HCT116 (cell line): ENCODE data around the gene LSP1. TPM values are rescaled to one million over a fixed set of nuclear protein-coding genes. Genes with fewer than 3 reads are reported as not detected.

Experiments used
- ATAC-seq: fragments of 200-7000 bp; cut with Tn5 transposase; 2 replicates; pipeline ENCODE4 v1.9.1; 2020; ENCODE audit warnings: mild to moderate bottlenecking, moderate library complexity
- BruUV-seq: library from RNA; stranded (reverse); fragments of 400-500 nt; replicated peaks from 2 replicates; lab custom pipeline; 2021; lab: Mats Ljungman, UMichigan
- CTCF ChIA-PET: fragments of 300-600 bp; sonication (Branson Sonifier 250); formaldehyde crosslinking; loops from one replicate; lab custom pipeline; 2021; ENCODE audit warnings: antibody characterized with exemption; lab: Charles Lee
- POLR2A ChIA-PET: fragments of 300-600, 350-600 bp; sonication (Branson Sonifier 250); formaldehyde crosslinking; loops from one replicate; lab custom pipeline; 2021; ENCODE audit warnings: antibody characterized with exemption; lab: Charles Lee
- RAD21 ChIA-PET, 2 experiments: fragments of 300-600 bp; sonication (Branson Sonifier 250); formaldehyde crosslinking; loops; one replicate each; lab custom pipeline; 2023; ENCODE audit warnings: low total read pairs in 2 of 2; ENCODE audit not compliant: uncharacterized antibody in 2 of 2, unreplicated experiment in 2 of 2, low non-redundant PET in 1 of 2; lab: Charles Lee
- DNase-seq: peaks from one replicate; pipeline ENCODE4 v3.0.0-alpha.2; 2010; ENCODE audit warnings: low read depth, low spot score
- H2AFZ ChIP-seq: fragments of 200-600 bp; shearing (Covaris generic), sonication (generic); 2 replicates; pipeline ENCODE4 v1.6.1; 2017; ENCODE audit warnings: low read depth, mixed run types, mixed read lengths, antibody characterized with exemption, low read length; ENCODE audit not compliant: poor library complexity, severe bottlenecking
- H3K27ac ChIP-seq: 2 replicates; pipeline ENCODE4 v1.5.1; 2012; ENCODE audit warnings: low read depth, low read length
- H3K27me3 ChIP-seq: fragments of 200-600 bp; sonication (generic); 2 replicates; pipeline ENCODE4 v1.6.1; 2016; ENCODE audit warnings: mixed run types, low read length, mixed read lengths; ENCODE audit not compliant: insufficient read depth
- H3K36me3 ChIP-seq, 2 experiments: fragments of 200-500 bp in 1 of 2; fragments of 200-600 bp in 1 of 2; sonication (Bioruptor generic) in 1 of 2; sonication (generic) in 1 of 2; 2 replicates each; pipeline versions ENCODE4 v1.5.1 to v1.6.1; 2014 to 2016; ENCODE audit warnings: low read length in 2 of 2, inconsistent platforms in 1 of 2, mixed read lengths in 1 of 2, mixed run types in 1 of 2; ENCODE audit not compliant: insufficient read depth in 2 of 2, control insufficient read depth in 1 of 2
- H3K4me1 ChIP-seq, 2 experiments: fragments of 200-600 bp in 1 of 2; sonication (generic) in 1 of 2; 2 replicates each; pipeline versions ENCODE4 v1.5.1 to v1.6.1; 2012 to 2017; ENCODE audit warnings: low read length in 2 of 2, inconsistent platforms in 1 of 2, mild to moderate bottlenecking in 1 of 2, mixed read lengths in 1 of 2, mixed run types in 1 of 2, moderate library complexity in 1 of 2; ENCODE audit not compliant: insufficient read depth in 2 of 2, control insufficient read depth in 1 of 2
- H3K4me2 ChIP-seq: fragments of 200-600 bp; sonication (generic); 2 replicates; pipeline ENCODE4 v1.6.1; 2017; ENCODE audit warnings: mixed run types, low read length, mixed read lengths
- H3K4me3 ChIP-seq, 2 experiments: fragments of 200-600 bp in 1 of 2; sonication (generic) in 1 of 2; replicated peaks in 1 of 2; 2 replicates each; pipeline ENCODE4 v1.5.1; 2011 to 2016; ENCODE audit warnings: low read length in 2 of 2, control low read depth in 1 of 2, low read depth in 1 of 2, mild to moderate bottlenecking in 1 of 2, mixed read lengths in 1 of 2, mixed run types in 1 of 2
- H3K79me2 ChIP-seq: fragments of 200-600 bp; sonication (generic); 2 replicates; pipeline ENCODE4 v1.6.1; 2017; ENCODE audit warnings: mild to moderate bottlenecking, mixed run types, low read length, moderate library complexity, mixed read lengths; ENCODE audit not compliant: insufficient read depth
- H3K9ac ChIP-seq: fragments of 200-600 bp; sonication (generic); 2 replicates; pipeline ENCODE4 v1.6.1; 2016; ENCODE audit warnings: low read length, mixed read lengths
- H3K9me2 ChIP-seq: fragments of 200-600 bp; sonication (generic), shearing (Covaris generic); 2 replicates; pipeline ENCODE4 v1.6.1; 2017; ENCODE audit warnings: mixed run types, mild to moderate bottlenecking, moderate library complexity; ENCODE audit not compliant: insufficient read depth
- H3K9me3 ChIP-seq, 2 experiments: fragments of 200-500 bp in 1 of 2; fragments of 200-600 bp in 1 of 2; sonication (Bioruptor generic) in 1 of 2; sonication (generic) in 1 of 2; 2 replicates each; pipeline ENCODE4 v1.6.1; 2014 to 2017; ENCODE audit warnings: low read length in 2 of 2, mixed read lengths in 2 of 2, inconsistent platforms in 1 of 2, low read depth in 1 of 2, mild to moderate bottlenecking in 1 of 2, mixed run types in 1 of 2, moderate library complexity in 1 of 2; ENCODE audit not compliant: control insufficient read depth in 1 of 2, insufficient read depth in 1 of 2
- H4K20me1 ChIP-seq: fragments of 200-600 bp; sonication (generic), shearing (Covaris generic); 2 replicates; pipeline ENCODE4 v1.6.1; 2017; ENCODE audit warnings: mixed run types, mild to moderate bottlenecking, moderate library complexity; ENCODE audit not compliant: insufficient read depth
- EGR1 ChIP-seq: IDR thresholded peaks from 2 replicates; pipeline ENCODE4 v1.6.1; 2012; ENCODE audit warnings: low read depth
- EZH2phosphoT487 ChIP-seq: fragments of 200-600 bp; IDR thresholded peaks from 2 replicates; pipeline ENCODE4 v1.6.1; 2018; ENCODE audit warnings: antibody characterized with exemption, borderline replicate concordance
- FOSL1 ChIP-seq: IDR thresholded peaks from 2 replicates; pipeline ENCODE4 v1.6.1; 2012; ENCODE audit warnings: low read depth
- MAX ChIP-seq: IDR thresholded peaks from 2 replicates; pipeline ENCODE4 v1.6.1; 2012
- POLR2AphosphoS5 ChIP-seq: IDR thresholded peaks from 2 replicates; pipeline ENCODE4 v1.6.1; 2011; ENCODE audit warnings: mild to moderate bottlenecking, low read depth, low read length, moderate library complexity
- SP1 ChIP-seq: IDR thresholded peaks from 2 replicates; pipeline ENCODE4 v1.6.1; 2012; ENCODE audit warnings: low read depth
- TCF7L2 ChIP-seq: IDR thresholded peaks from 2 replicates; pipeline ENCODE4 v1.7.0; 2011; ENCODE audit warnings: borderline replicate concordance, inconsistent platforms; ENCODE audit not compliant: insufficient read depth, insufficient read length; ENCODE audit errors: extremely low read depth
- YY1 ChIP-seq: IDR thresholded peaks from 2 replicates; pipeline ENCODE4 v1.6.1; 2011; ENCODE audit warnings: low read length, low read depth, moderate library complexity, mild to moderate bottlenecking; ENCODE audit not compliant: insufficient replicate concordance; ENCODE audit errors: extremely low read depth
- ZFX ChIP-seq: fragments of 450-650 bp; IDR thresholded peaks from 2 replicates; pipeline ENCODE4 v1.6.1; 2017
- intact Hi-C: fragments of 100-400 bp; cut with micrococcal nuclease; formaldehyde crosslinking; loops from 2 replicates; pipeline ENCODE4 v1.10.0; 2022
- total RNA-seq: library from RNA; stranded (reverse); gene quantifications from one replicate; pipeline ENCODE4 v1.2.1, GENCODE V29; 2021; ENCODE audit not compliant: unreplicated experiment
- TF ChIP-seq, protein P1 (sequence below), 3 experiments: fragments of 200-600 bp in 1 of 3; sonication (generic) in 1 of 3; IDR thresholded peaks in 2 of 3; conservative IDR thresholded peaks in 1 of 3; 2 replicates each; pipeline ENCODE4 v1.5.1; 2012 to 2017; ENCODE audit warnings: low read depth in 2 of 3, low read length in 2 of 3, antibody characterized with exemption in 1 of 3, borderline replicate concordance in 1 of 3, control low read depth in 1 of 3, mild to moderate bottlenecking in 1 of 3, mixed read lengths in 1 of 3, mixed run types in 1 of 3, moderate library complexity in 1 of 3; ENCODE audit not compliant: insufficient read depth in 1 of 3

LSP1 gene
- total RNA-seq, 1 experiment from 2014 or later: 1.3 TPM

DNA sequence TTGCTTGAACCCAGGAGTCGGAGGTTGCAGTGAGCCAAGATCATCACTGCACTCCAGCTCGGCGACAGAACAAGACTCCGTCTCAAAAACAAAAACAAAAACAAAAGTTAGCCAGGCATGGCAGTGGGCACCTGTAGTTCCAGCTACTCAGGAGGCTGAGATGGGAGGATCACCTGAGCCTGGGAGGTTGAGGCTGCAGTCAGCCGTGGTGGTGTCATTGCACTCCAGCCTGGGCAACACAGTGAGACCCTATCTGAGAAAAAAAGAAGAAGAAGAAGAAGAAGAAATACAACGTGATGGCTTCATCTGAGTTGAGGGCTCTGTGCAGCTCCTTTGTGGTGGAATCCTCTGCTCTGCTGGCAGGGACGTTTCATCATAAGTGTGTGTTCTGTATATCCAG, 56.6 kb downstream of the LSP1 start:
- intact Hi-C loops: no loop called here
- H3K27ac ChIP-seq: no peak overlapping the region
- BruUV-seq: no TSS peak

More for the DNA sequence above, 56.6 kb downstream of the LSP1 start:
- ATAC-seq: no peak
- DNase-seq: no peak
- Histone ChIP-seq H3K9me2 (no peaks in the 10 kb centered on the region), H4K20me1 (no peaks in the 10 kb centered on the region), H3K27me3 (no peaks in the 10 kb centered on the region), H3K79me2 (no peaks in the 10 kb centered on the region), H3K4me3 (no peak overlapping the region), H3K9me3 (no peaks in the 10 kb centered on the region), H2AFZ (no peak overlapping the region), H3K9ac (no peak overlapping the region), H3K4me2 (no peak overlapping the region), H3K36me3 (no peaks in the 10 kb centered on the region), H3K4me1 (no peaks in the 10 kb centered on the region)
- ChIA-PET CTCF (no interaction called here), POLR2A (no interaction called here), RAD21 (no interaction called here)
- TF ChIP-seq YY1 (no peak), EGR1 (no peak), POLR2AphosphoS5 (no peak), MAX (no peak), ZFX (no peak), FOSL1 (no peak), TCF7L2 (no peak), SP1 (no peak), EZH2phosphoT487 (no peak)
- TF ChIP-seq, protein P1, sequence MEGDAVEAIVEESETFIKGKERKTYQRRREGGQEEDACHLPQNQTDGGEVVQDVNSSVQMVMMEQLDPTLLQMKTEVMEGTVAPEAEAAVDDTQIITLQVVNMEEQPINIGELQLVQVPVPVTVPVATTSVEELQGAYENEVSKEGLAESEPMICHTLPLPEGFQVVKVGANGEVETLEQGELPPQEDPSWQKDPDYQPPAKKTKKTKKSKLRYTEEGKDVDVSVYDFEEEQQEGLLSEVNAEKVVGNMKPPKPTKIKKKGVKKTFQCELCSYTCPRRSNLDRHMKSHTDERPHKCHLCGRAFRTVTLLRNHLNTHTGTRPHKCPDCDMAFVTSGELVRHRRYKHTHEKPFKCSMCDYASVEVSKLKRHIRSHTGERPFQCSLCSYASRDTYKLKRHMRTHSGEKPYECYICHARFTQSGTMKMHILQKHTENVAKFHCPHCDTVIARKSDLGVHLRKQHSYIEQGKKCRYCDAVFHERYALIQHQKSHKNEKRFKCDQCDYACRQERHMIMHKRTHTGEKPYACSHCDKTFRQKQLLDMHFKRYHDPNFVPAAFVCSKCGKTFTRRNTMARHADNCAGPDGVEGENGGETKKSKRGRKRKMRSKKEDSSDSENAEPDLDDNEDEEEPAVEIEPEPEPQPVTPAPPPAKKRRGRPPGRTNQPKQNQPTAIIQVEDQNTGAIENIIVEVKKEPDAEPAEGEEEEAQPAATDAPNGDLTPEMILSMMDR (IDR thresholded peaks at IDR 0.05 in 2 of 3, conservative IDR thresholded peaks at IDR 0.05 in 1 of 3; ENCODE audit: borderline replicate concordance in 1 of 3, insufficient read depth in 1 of 3, low read depth in 2 of 3, low read length in 2 of 3): no peak
